Neural cell (in vitro differentiated cells): ENCODE measurements around the gene ALK. TPM values are rescaled to one million over a fixed set of nuclear protein-coding genes. Genes with fewer than 3 reads are reported as not detected.

ENCODE experiments used
- H2AFZ ChIP-seq: fragments of 200-600, 300-800 bp; sonication (generic), shearing (Covaris generic); 2 replicates; pipeline ENCODE4 v1.6.0; 2014; ENCODE audit warnings: low read depth, mild to moderate bottlenecking, antibody characterized with exemption, low read length, moderate library complexity
- H3F3A ChIP-seq: fragments of 200-600 bp; shearing (Covaris generic); 2 replicates; pipeline ENCODE4 v1.6.1; 2016; ENCODE audit warnings: mild to moderate bottlenecking, moderate library complexity, mixed read lengths, antibody characterized with exemption, low read length; ENCODE audit not compliant: insufficient read depth, poor library complexity, severe bottlenecking
- H3K27ac ChIP-seq: fragments of 200-600, 300-800 bp; sonication (generic), shearing (Covaris generic); 2 replicates; pipeline ENCODE4 v1.5.1; 2014; ENCODE audit warnings: mild to moderate bottlenecking, low read length, moderate library complexity
- H3K27me3 ChIP-seq: fragments of 300-800, 200-600 bp; sonication (generic), shearing (Covaris generic); 2 replicates; pipeline ENCODE4 v1.6.0; 2014; ENCODE audit warnings: mild to moderate bottlenecking, low read depth, low read length, moderate library complexity; ENCODE audit not compliant: insufficient read depth
- H3K36me3 ChIP-seq: fragments of 300-800, 200-600 bp; sonication (generic), shearing (Covaris generic); 2 replicates; pipeline ENCODE4 v1.5.1; 2014; ENCODE audit warnings: mild to moderate bottlenecking, antibody characterized with exemption, low read length, moderate library complexity; ENCODE audit not compliant: insufficient read depth
- H3K4me2 ChIP-seq: fragments of 300-800, 200-600 bp; sonication (generic), shearing (Covaris generic); 2 replicates; pipeline ENCODE4 v1.6.0; 2014; ENCODE audit warnings: mild to moderate bottlenecking, low read length
- H3K4me3 ChIP-seq: fragments of 300-800, 200-600 bp; sonication (generic), shearing (Covaris generic); 2 replicates; pipeline ENCODE4 v1.5.1; 2014; ENCODE audit warnings: mild to moderate bottlenecking, low read length, moderate library complexity
- H3K79me2 ChIP-seq: fragments of 200-600 bp; shearing (Covaris generic); replicated peaks from 2 replicates; pipeline ENCODE4 v1.6.0; 2014; ENCODE audit warnings: mild to moderate bottlenecking, low read length, moderate library complexity; ENCODE audit not compliant: insufficient read depth
- H3K9ac ChIP-seq: fragments of 300-800, 200-600 bp; sonication (generic), shearing (Covaris generic); 2 replicates; pipeline ENCODE4 v1.6.1; 2016; ENCODE audit warnings: mild to moderate bottlenecking, low read length, mixed read lengths
- H3K9me2 ChIP-seq: fragments of 200-600 bp; shearing (Covaris generic); 2 replicates; pipeline ENCODE4 v1.6.1; 2016; ENCODE audit warnings: mild to moderate bottlenecking, low read length, mixed read lengths; ENCODE audit not compliant: insufficient read depth
- H3K9me3 ChIP-seq: fragments of 200-600, 300-800 bp; sonication (generic), shearing (Covaris generic); 2 replicates; pipeline ENCODE4 v1.6.1; 2016; ENCODE audit warnings: mild to moderate bottlenecking, mixed run types, low read length, moderate library complexity, mixed read lengths
- H4K20me1 ChIP-seq: fragments of 200-600 bp; shearing (Covaris generic); 2 replicates; pipeline ENCODE4 v1.6.1; 2016; ENCODE audit warnings: mild to moderate bottlenecking, mixed run types; ENCODE audit not compliant: insufficient read depth
- EP300 ChIP-seq: fragments of 450-650 bp; conservative IDR thresholded peaks from 2 replicates; pipeline ENCODE4 v1.6.1; 2014; ENCODE audit warnings: antibody characterized with exemption, mild to moderate bottlenecking, moderate library complexity; ENCODE audit not compliant: poor library complexity, severe bottlenecking
- EZH2 ChIP-seq: fragments of 200-600, 300-800 bp; shearing (Covaris generic), sonication (generic); IDR thresholded peaks from 2 replicates; pipeline ENCODE4 v1.6.1; 2014; ENCODE audit warnings: antibody characterized with exemption, low read length, borderline replicate concordance, mild to moderate bottlenecking; ENCODE audit not compliant: insufficient read depth, poor library complexity, severe bottlenecking
- MXI1 ChIP-seq: fragments of 450-650 bp; conservative IDR thresholded peaks from 2 replicates; pipeline ENCODE4 v1.6.1; 2014; ENCODE audit warnings: antibody characterized with exemption, mild to moderate bottlenecking; ENCODE audit not compliant: poor library complexity, severe bottlenecking
- POLR2AphosphoS5 ChIP-seq: IDR thresholded peaks from 2 replicates; pipeline ENCODE4 v1.6.1; 2012
- RAD21 ChIP-seq: fragments of 450-650 bp; conservative IDR thresholded peaks from 2 replicates; pipeline ENCODE4 v1.6.1; 2014; ENCODE audit warnings: antibody characterized with exemption, mild to moderate bottlenecking, moderate library complexity
- SMC3 ChIP-seq: fragments of 450-650 bp; conservative IDR thresholded peaks from 2 replicates; pipeline ENCODE4 v1.6.1; 2014; ENCODE audit warnings: antibody characterized with exemption, mild to moderate bottlenecking, moderate library complexity; ENCODE audit not compliant: poor library complexity
- TAF1 ChIP-seq: IDR thresholded peaks from 2 replicates; pipeline ENCODE4 v1.6.1; 2012; ENCODE audit warnings: low read depth
- polyA plus RNA-seq: library from polyadenylated mRNA; depleted of rRNA; stranded (reverse); fragments of >200 nt; gene quantifications from 2 replicates; pipeline ENCODE4 v1.2.3, GENCODE V29; 2014
- TF ChIP-seq, protein P1 (sequence below): IDR thresholded peaks from 2 replicates; pipeline ENCODE4 v1.6.1; 2012; ENCODE audit warnings: borderline replicate concordance
- TF ChIP-seq, protein P2 (sequence below): fragments of 450-650 bp; IDR thresholded peaks from 2 replicates; pipeline ENCODE4 v1.5.1; 2014; ENCODE audit warnings: antibody characterized with exemption, mild to moderate bottlenecking, moderate library complexity; ENCODE audit not compliant: poor library complexity, severe bottlenecking

ALK gene
- polyA plus RNA-seq, 1 donor from 2014 or later = 7.1 TPM

DNA sequence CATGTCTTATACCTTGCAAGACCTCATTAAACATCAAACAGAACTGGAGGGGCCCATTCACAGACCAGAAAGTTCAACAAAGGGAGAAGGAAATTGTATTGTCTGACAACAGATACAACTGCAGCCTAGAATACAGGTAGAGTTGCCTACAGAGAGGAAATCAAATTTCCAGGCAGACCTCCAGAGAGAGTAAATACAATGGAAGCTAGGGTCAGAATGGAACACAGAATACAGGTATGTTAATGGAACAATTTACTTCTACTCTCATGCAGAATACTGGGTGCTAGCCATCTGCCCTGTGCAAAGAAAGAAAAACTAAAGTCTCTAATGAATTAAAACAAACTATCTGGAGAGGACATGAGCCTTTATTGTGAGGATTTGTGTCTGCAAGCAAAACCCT is 31.6 kb upstream of the ALK start:
- H4K20me1 ChIP-seq = no peaks in the 10 kb centered on the region
- no peak overlapping the region for H2AFZ ChIP-seq
- no peak overlapping the region for H3K9ac ChIP-seq
- H3F3A ChIP-seq = no peaks in the 10 kb centered on the region
- H3K36me3 ChIP-seq = no peaks in the 10 kb centered on the region
- H3K27ac ChIP-seq = no peak overlapping the region
- H3K27me3 ChIP-seq = no peaks in the 10 kb centered on the region
- no peak for TF ChIP-seq MXI1
- no peak for TF ChIP-seq RAD21
- TF ChIP-seq, protein P1, sequence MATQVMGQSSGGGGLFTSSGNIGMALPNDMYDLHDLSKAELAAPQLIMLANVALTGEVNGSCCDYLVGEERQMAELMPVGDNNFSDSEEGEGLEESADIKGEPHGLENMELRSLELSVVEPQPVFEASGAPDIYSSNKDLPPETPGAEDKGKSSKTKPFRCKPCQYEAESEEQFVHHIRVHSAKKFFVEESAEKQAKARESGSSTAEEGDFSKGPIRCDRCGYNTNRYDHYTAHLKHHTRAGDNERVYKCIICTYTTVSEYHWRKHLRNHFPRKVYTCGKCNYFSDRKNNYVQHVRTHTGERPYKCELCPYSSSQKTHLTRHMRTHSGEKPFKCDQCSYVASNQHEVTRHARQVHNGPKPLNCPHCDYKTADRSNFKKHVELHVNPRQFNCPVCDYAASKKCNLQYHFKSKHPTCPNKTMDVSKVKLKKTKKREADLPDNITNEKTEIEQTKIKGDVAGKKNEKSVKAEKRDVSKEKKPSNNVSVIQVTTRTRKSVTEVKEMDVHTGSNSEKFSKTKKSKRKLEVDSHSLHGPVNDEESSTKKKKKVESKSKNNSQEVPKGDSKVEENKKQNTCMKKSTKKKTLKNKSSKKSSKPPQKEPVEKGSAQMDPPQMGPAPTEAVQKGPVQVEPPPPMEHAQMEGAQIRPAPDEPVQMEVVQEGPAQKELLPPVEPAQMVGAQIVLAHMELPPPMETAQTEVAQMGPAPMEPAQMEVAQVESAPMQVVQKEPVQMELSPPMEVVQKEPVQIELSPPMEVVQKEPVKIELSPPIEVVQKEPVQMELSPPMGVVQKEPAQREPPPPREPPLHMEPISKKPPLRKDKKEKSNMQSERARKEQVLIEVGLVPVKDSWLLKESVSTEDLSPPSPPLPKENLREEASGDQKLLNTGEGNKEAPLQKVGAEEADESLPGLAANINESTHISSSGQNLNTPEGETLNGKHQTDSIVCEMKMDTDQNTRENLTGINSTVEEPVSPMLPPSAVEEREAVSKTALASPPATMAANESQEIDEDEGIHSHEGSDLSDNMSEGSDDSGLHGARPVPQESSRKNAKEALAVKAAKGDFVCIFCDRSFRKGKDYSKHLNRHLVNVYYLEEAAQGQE = no peak
- no peak for TF ChIP-seq TAF1
- no peak for TF ChIP-seq POLR2AphosphoS5
- no peak for TF ChIP-seq SMC3
- TF ChIP-seq EP300 = no peak
- no peak for TF ChIP-seq EZH2
- TF ChIP-seq, protein P2, sequence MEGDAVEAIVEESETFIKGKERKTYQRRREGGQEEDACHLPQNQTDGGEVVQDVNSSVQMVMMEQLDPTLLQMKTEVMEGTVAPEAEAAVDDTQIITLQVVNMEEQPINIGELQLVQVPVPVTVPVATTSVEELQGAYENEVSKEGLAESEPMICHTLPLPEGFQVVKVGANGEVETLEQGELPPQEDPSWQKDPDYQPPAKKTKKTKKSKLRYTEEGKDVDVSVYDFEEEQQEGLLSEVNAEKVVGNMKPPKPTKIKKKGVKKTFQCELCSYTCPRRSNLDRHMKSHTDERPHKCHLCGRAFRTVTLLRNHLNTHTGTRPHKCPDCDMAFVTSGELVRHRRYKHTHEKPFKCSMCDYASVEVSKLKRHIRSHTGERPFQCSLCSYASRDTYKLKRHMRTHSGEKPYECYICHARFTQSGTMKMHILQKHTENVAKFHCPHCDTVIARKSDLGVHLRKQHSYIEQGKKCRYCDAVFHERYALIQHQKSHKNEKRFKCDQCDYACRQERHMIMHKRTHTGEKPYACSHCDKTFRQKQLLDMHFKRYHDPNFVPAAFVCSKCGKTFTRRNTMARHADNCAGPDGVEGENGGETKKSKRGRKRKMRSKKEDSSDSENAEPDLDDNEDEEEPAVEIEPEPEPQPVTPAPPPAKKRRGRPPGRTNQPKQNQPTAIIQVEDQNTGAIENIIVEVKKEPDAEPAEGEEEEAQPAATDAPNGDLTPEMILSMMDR = no peak
- no peaks in the 10 kb centered on the region for H3K9me2 ChIP-seq
- H3K79me2 ChIP-seq = no peaks in the 10 kb centered on the region
- H3K4me2 ChIP-seq = no peak overlapping the region
- H3K4me3 ChIP-seq = no peak overlapping the region
- no peaks in the 10 kb centered on the region for H3K9me3 ChIP-seq

DNA sequence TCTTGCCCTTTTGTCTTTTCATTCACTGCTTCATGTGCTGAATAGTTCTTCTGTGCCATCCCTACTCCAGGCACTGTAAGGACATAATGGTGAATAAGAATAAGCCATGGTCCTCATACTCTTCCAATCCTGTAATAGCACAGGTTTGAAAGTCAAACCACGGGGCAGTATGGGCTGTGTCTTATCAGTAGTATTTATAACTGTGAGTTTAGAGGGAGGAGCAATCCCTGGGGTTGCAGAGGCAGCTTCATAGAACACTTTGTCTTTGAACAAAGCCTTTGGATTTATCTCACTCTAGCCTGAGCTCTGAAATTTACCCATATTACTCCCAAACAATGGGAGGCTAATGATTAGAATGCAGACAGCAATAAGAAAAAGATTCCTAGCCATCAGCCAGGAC is 30.2 kb upstream of the ALK start:
- no peaks in the 10 kb centered on the region for H3K27me3 ChIP-seq
- no peak overlapping the region for H2AFZ ChIP-seq
- H4K20me1 ChIP-seq = no peaks in the 10 kb centered on the region
- H3K9ac ChIP-seq = no peak overlapping the region
- no peaks in the 10 kb centered on the region for H3K79me2 ChIP-seq
- no peaks in the 10 kb centered on the region for H3F3A ChIP-seq
- H3K4me3 ChIP-seq = no peak overlapping the region
- no peak overlapping the region for H3K4me2 ChIP-seq
- TF ChIP-seq EZH2 = no peak
- no peak for TF ChIP-seq RAD21
- no peak for TF ChIP-seq POLR2AphosphoS5
- TF ChIP-seq TAF1 = no peak
- TF ChIP-seq SMC3 = no peak
- TF ChIP-seq, protein P1 = no peak
- no peaks in the 10 kb centered on the region for H3K36me3 ChIP-seq
- H3K9me2 ChIP-seq = no peaks in the 10 kb centered on the region
- no peak overlapping the region for H3K27ac ChIP-seq
- no peaks in the 10 kb centered on the region for H3K9me3 ChIP-seq
